IMR-90 (cell line): ENCODE data around the gene FAF2. TPM values are rescaled to one million over a fixed set of nuclear protein-coding genes. Genes with fewer than 3 reads are reported as not detected.
A peak's percentile ranks its signal among the peaks of the same experiment; 100 is the strongest.

ENCODE experiments used
- ATAC-seq: fragments of 200-7000 bp; cut with Tn5 transposase; 2 replicates; pipeline ENCODE4 v1.9.1; 2020; ENCODE audit warnings: low read depth, mild to moderate bottlenecking, moderate library complexity
- BruUV-seq: library from RNA; stranded (reverse); fragments of 400-500 nt; replicated peaks from 2 replicates; lab custom pipeline; 2021; lab: Mats Ljungman, UMichigan
- CTCF ChIA-PET: fragments of 300-600 bp; formaldehyde crosslinking; extraction: SDS; loops from one replicate; lab custom pipeline; 2021; ENCODE audit warnings: antibody characterized with exemption; lab: Yijun Ruan, JAX
- POLR2A ChIA-PET: fragments of 300-600 bp; sonication (Branson Sonifier 250); formaldehyde crosslinking; loops from one replicate; lab custom pipeline; 2022; ENCODE audit warnings: antibody characterized with exemption; ENCODE audit not compliant: unreplicated experiment; lab: Charles Lee
- DNase-seq: peaks from one replicate; pipeline ENCODE4 v3.0.0; 2013
- H2AFZ ChIP-seq: replicated peaks from 2 replicates; pipeline ENCODE3; 2013; ENCODE audit warnings: low read length, mild to moderate bottlenecking; ENCODE audit not compliant: poor library complexity
- H2AK5ac ChIP-seq: 2 replicates; pipeline ENCODE4 v1.6.1; 2013; ENCODE audit warnings: low read depth, low read length, inconsistent platforms
- H2AK9ac ChIP-seq: replicated peaks from 2 replicates; pipeline ENCODE3; 2013; ENCODE audit warnings: mild to moderate bottlenecking, low read depth, low read length, moderate library complexity; ENCODE audit not compliant: poor library complexity
- H2BK120ac ChIP-seq: 2 replicates; pipeline ENCODE4 v1.6.1; 2013; ENCODE audit warnings: low read depth, low read length, inconsistent platforms
- H2BK15ac ChIP-seq: 3 replicates; pipeline ENCODE4 v1.6.1; 2013; ENCODE audit warnings: low read depth, low read length, inconsistent platforms
- H2BK20ac ChIP-seq: 2 replicates; pipeline ENCODE4 v1.6.1; 2013; ENCODE audit warnings: low read depth, mild to moderate bottlenecking, inconsistent platforms, low read length, moderate library complexity
- H2BK5ac ChIP-seq: 2 replicates; pipeline ENCODE4 v1.6.1; 2013; ENCODE audit warnings: mild to moderate bottlenecking, low read depth, low read length, inconsistent platforms; ENCODE audit not compliant: poor library complexity, severe bottlenecking
- H3K14ac ChIP-seq: replicated peaks from 2 replicates; pipeline ENCODE4 v1.6.1; 2013; ENCODE audit warnings: low read depth, low read length, inconsistent platforms
- H3K18ac ChIP-seq: 2 replicates; pipeline ENCODE4 v1.6.1; 2013; ENCODE audit warnings: low read depth, low read length, control low read depth
- H3K23ac ChIP-seq: 2 replicates; pipeline ENCODE4 v1.6.1; 2013; ENCODE audit warnings: low read depth, low read length, inconsistent platforms
- H3K27ac ChIP-seq: 2 replicates; pipeline ENCODE4 v1.5.1; 2013; ENCODE audit warnings: mild to moderate bottlenecking, control low read depth, low read length; ENCODE audit not compliant: insufficient read depth
- H3K27me3 ChIP-seq: 2 replicates; pipeline ENCODE4 v1.6.1; 2013; ENCODE audit warnings: low read length; ENCODE audit not compliant: control insufficient read depth, insufficient read depth
- H3K36me3 ChIP-seq: 2 replicates; pipeline ENCODE4 v1.6.1; 2013; ENCODE audit warnings: low read length, mixed read lengths; ENCODE audit not compliant: control insufficient read depth, insufficient read depth
- H3K4ac ChIP-seq: 2 replicates; pipeline ENCODE4 v1.6.1; 2013; ENCODE audit warnings: low read depth, low read length, inconsistent platforms
- H3K4me1 ChIP-seq: 2 replicates; pipeline ENCODE4 v1.6.1; 2013; ENCODE audit warnings: low read length, mixed read lengths; ENCODE audit not compliant: control insufficient read depth, insufficient read depth
- H3K4me2 ChIP-seq: 2 replicates; pipeline ENCODE4 v1.6.1; 2013; ENCODE audit warnings: low read depth, mild to moderate bottlenecking, control low read depth, low read length, moderate library complexity
- H3K4me3 ChIP-seq: 2 replicates; pipeline ENCODE4 v1.5.1; 2013; ENCODE audit warnings: low read depth, mild to moderate bottlenecking, control low read depth, low read length, moderate library complexity; ENCODE audit not compliant: insufficient read depth
- H3K56ac ChIP-seq: 2 replicates; pipeline ENCODE4 v1.6.1; 2013; ENCODE audit warnings: low read length, inconsistent platforms; ENCODE audit not compliant: insufficient read depth; ENCODE audit errors: extremely low read depth
- H3K79me1 ChIP-seq, 2 experiments: 2 replicates each; pipeline ENCODE4 v1.6.1; 2013; ENCODE audit warnings: low read length in 2 of 2, inconsistent platforms in 1 of 2, low read depth in 1 of 2
- H3K9ac ChIP-seq: 2 replicates; pipeline ENCODE4 v1.6.1; 2013; ENCODE audit warnings: low read depth, low read length, control low read depth
- H3K9me1 ChIP-seq: 2 replicates; pipeline ENCODE4 v1.6.1; 2013; ENCODE audit warnings: low read length, inconsistent platforms; ENCODE audit not compliant: insufficient read depth
- H3K9me3 ChIP-seq: 2 replicates; pipeline ENCODE4 v1.6.1; 2013; ENCODE audit warnings: low read length; ENCODE audit not compliant: control insufficient read depth, insufficient read depth
- H4K20me1 ChIP-seq: 2 replicates; pipeline ENCODE4 v1.6.1; 2013; ENCODE audit warnings: low read length, inconsistent platforms; ENCODE audit not compliant: insufficient read depth
- H4K5ac ChIP-seq: 2 replicates; pipeline ENCODE4 v1.6.1; 2013; ENCODE audit warnings: mild to moderate bottlenecking, low read depth, low read length, control low read depth
- H4K8ac ChIP-seq, 2 experiments: 2 replicates each; pipeline ENCODE4 v1.6.1; 2013; ENCODE audit warnings: low read depth in 2 of 2, low read length in 2 of 2, control low read depth in 1 of 2, inconsistent platforms in 1 of 2
- H4K91ac ChIP-seq: 2 replicates; pipeline ENCODE4 v1.6.1; 2013; ENCODE audit warnings: low read depth, low read length, inconsistent platforms; ENCODE audit not compliant: insufficient read depth
- BHLHE40 ChIP-seq: fragments of 150-350 bp; IDR thresholded peaks from 2 replicates; pipeline ENCODE4 v1.6.1; 2016; ENCODE audit warnings: mild to moderate bottlenecking, low read depth, low read length
- CEBPB ChIP-seq: IDR thresholded peaks from 2 replicates; pipeline ENCODE4 v1.6.1; 2012; ENCODE audit warnings: low read depth, low read length, improper control_type of control experiment
- FOS ChIP-seq: fragments of 150-350 bp; IDR thresholded peaks from 2 replicates; pipeline ENCODE4 v1.6.1; 2016; ENCODE audit warnings: low read depth, low read length
- WGBS, 2 experiments: methylation state at CpG; one replicate each; pipeline versions ENCODE4 v1.1.5 to v1.1.7; 2013; ENCODE audit warnings: missing lambda C conversion rate in 2 of 2; ENCODE audit not compliant: insufficient read length in 1 of 2; ENCODE audit errors: extremely low coverage in 2 of 2; 5-methylcytosine and 5-hydroxymethylcytosine counted together
- dilution Hi-C: fragments of 300-500 bp; cut with HindIII; formaldehyde crosslinking; loops from one replicate; pipeline ENCODE4 v1.14.3; 2018; ENCODE audit warnings: low sequenced_read_pairs; ENCODE audit not compliant: unreplicated experiment
- in situ Hi-C: fragments of 300-500 bp; cut with MboI; formaldehyde crosslinking; loops from 3 replicates; pipeline ENCODE4 v1.14.3; 2019; ENCODE audit warnings: low sequenced_read_pairs, inconsistent platforms, mixed read lengths
- intact Hi-C: fragments of 100-400 bp; cut with micrococcal nuclease; formaldehyde crosslinking; loops from 2 replicates; pipeline ENCODE4 v1.10.0; 2022
- polyA plus RNA-seq, 3 experiments: library from polyadenylated mRNA; depleted of rRNA; stranded (reverse); fragments of >200 nt; gene quantifications; 2 replicates each; pipeline ENCODE4 v1.2.3, GENCODE V29; 2012; ENCODE audit warnings: low replicate concordance in 1 of 3
- total RNA-seq: library from RNA; depleted of rRNA; stranded (reverse); fragments of >200 nt; gene quantifications from 2 replicates; pipeline ENCODE4 v1.2.3, GENCODE V29; 2012

FAF2 gene
- total and polyA plus RNA-seq, 2 of the 4 experiments (the other 2 are of a cell fraction) = 32.9 to 47.0 TPM

GRCh38 chr5:176501333-176501732 is 53.1 kb downstream of the FAF2 start:
- peaks cover 36% of the 10 kb centered on the region for H3K36me3 ChIP-seq
- no peak overlapping the region for H2BK20ac ChIP-seq
- peaks cover 8 to 29% of the 10 kb centered on the region in 2 experiments; a peak in 3 of 4 replicates for H3K79me1 ChIP-seq
- no peak overlapping the region for H2AK9ac ChIP-seq
- dilution Hi-C loops = no loop called here
- ATAC-seq (peak; percentile 98), DNase-seq (peak; percentile 92)
- H3K4ac ChIP-seq = no peak overlapping the region
- H3K14ac ChIP-seq = no peak overlapping the region
- peaks cover 2% of the 10 kb centered on the region for H3K9me1 ChIP-seq
- no peak overlapping the region for H2AK5ac ChIP-seq
- peaks cover 11% of the 10 kb centered on the region; the same call in 1 of the 2 replicates for H3K4me1 ChIP-seq
- peak overlapping the region; percentile 20 for H2BK5ac ChIP-seq
- H2AFZ ChIP-seq = no peak overlapping the region
- no peak overlapping the region for H3K4me2 ChIP-seq
- H3K4me3 ChIP-seq = no peak overlapping the region
- no peak overlapping the region for H3K56ac ChIP-seq
- no peak for TF ChIP-seq FOS
- TF ChIP-seq CEBPB = peak; percentile 69; the same call in 1 of the 2 replicates
- TF ChIP-seq BHLHE40 = no peak
- no peak overlapping the region for H3K18ac ChIP-seq
- H3K23ac ChIP-seq = no peak overlapping the region
- H3K9me3 ChIP-seq = no peaks in the 10 kb centered on the region
- no TSS peak for BruUV-seq
- H2BK15ac ChIP-seq = no peak overlapping the region
- H4K5ac ChIP-seq = no peak overlapping the region
- H4K20me1 ChIP-seq = peaks cover 3% of the 10 kb centered on the region; the same call in 1 of the 2 replicates
- H3K27me3 ChIP-seq = no peaks in the 10 kb centered on the region
- H4K8ac ChIP-seq = no peak overlapping the region
- no peak overlapping the region for H3K9ac ChIP-seq
- no peak overlapping the region for H4K91ac ChIP-seq
- POLR2A ChIA-PET = no interaction called here
- H3K27ac ChIP-seq = peak overlapping the region; percentile 48; the same call in 1 of the 2 replicates
- WGBS, 2 experiments = 100% methylated on average over 1 of the region's 1 CpG; no CpG with 5 or more reads in 1 of the 2 experiments
- H2BK120ac ChIP-seq = no peak overlapping the region
- intact Hi-C loops = loop anchor here (2.0 kb wide), 1 partner anchor 85 kb away; the partner anchor contains the start of gene CLTB
- in situ Hi-C loops = no loop called here
- CTCF ChIA-PET = interaction anchor here (0.5 to 1.1 kb wide), 3 partner anchors 36 to 258 kb away, joined by 3 to 4 read pairs (median 3); partner anchors contain the start of genes CLTB and RNF44
